GM12892 (cell line): ENCODE data around the gene LATS2.

Source experiments
- POLR2A ChIP-seq: IDR thresholded peaks from 2 replicates; pipeline ENCODE4 v1.6.1; 2011; ENCODE audit warnings: low read depth, low read length, control low read depth
- POLR2AphosphoS5 ChIP-seq: IDR thresholded peaks from 2 replicates; pipeline ENCODE4 v1.6.1; 2011; ENCODE audit warnings: low read depth, low read length, control low read depth
- TAF1 ChIP-seq: IDR thresholded peaks from 2 replicates; pipeline ENCODE4 v1.6.1; 2011; ENCODE audit warnings: low read depth, mild to moderate bottlenecking, control low read depth, low read length, borderline replicate concordance

DNA sequence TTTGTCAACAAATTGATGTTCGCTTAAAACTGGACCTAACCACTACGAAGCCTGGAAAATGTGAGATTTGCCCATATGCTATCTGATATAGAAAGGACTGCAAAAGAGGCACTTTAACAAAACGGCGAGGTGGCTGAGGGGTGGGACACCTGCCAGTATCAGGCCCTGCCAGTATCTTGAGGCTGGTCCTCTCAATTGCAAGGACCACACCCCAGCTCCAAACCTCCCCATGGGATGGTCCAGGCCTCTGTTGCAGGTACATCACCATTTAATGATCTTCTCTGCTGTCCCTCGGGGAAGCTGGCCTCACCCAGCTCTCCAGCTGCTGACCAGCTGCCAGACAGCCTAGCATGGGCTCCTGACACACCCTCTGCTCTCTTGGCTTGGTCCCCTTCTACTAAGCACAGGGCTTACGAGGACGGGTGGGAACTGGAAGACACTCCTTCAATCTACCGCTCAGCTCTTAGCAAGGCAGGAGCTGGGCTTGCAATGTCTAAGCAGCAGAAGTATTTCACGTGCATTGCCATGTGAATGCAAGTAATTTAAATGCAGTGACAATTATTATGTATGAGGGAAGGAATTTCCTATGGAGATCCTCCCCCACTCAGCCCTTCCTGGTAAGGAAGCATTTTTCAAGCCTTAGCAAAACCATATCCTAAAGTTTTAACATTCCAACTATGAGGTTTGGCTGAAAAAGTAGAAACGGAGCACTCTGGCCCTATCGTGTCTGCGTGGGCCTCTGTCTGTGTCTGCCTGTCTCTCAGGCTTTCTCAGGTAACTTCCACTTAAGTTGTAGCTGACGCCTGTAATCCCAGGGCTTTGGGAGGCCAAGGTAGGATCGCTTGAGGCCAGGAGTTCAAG is 63.9 kb downstream of the LATS2 start:
- no peak for TF ChIP-seq POLR2A
- TF ChIP-seq POLR2AphosphoS5: no peak
- TF ChIP-seq TAF1: no peak
